Urinary bladder (tissue), 4 donors: ENCODE data around the gene CTH. TPM values are rescaled to one million over a fixed set of nuclear protein-coding genes. Genes with fewer than 3 reads are reported as not detected.
"Not testable (repeated sequence)": the region's sequence is repeated elsewhere in the genome, so short reads cannot be mapped to it uniquely, and the experiment has no call there.

Experiments
- DNase-seq: peaks from one replicate; pipeline ENCODE4 v3.0.0-alpha.2; 2015; ENCODE audit errors: extremely low spot score
- H3K27ac ChIP-seq: one replicate; pipeline ENCODE4 v1.5.1; 2013; ENCODE audit warnings: low read depth, mild to moderate bottlenecking, moderate library complexity
- H3K36me3 ChIP-seq: one replicate; pipeline ENCODE4 v1.6.1; 2013; ENCODE audit warnings: mild to moderate bottlenecking, moderate library complexity; ENCODE audit not compliant: insufficient read depth
- H3K4me1 ChIP-seq: one replicate; pipeline ENCODE4 v1.6.1; 2013; ENCODE audit warnings: mild to moderate bottlenecking, moderate library complexity; ENCODE audit not compliant: insufficient read depth
- H3K4me3 ChIP-seq: one replicate; pipeline ENCODE4 v1.5.1; 2013; ENCODE audit warnings: low read depth, low read length
- WGBS: extraction: QIAGEN DNeasy Blood & Tissue Kit; methylation state at CpG from one replicate; pipeline ENCODE4 v1.1.7; 2013; 5-methylcytosine and 5-hydroxymethylcytosine counted together
- polyA plus RNA-seq: library from polyadenylated mRNA; stranded (reverse); fragments of 200-250 nt; gene quantifications from one replicate; pipeline ENCODE4 v1.2.3, GENCODE V29; 2013
- total RNA-seq: library from RNA; depleted of rRNA; stranded (reverse); fragments of >200 nt; gene quantifications from one replicate; pipeline ENCODE4 v1.2.3, GENCODE V29; 2014
- donor health status: healthy with polysubstance abuse.
- donor health status: healthy.

CTH gene
- total and polyA plus RNA-seq, 2 donors, result 3.8 TPM

GRCh38 chr1:70386121-70386520 lies 24.9 kb upstream of the CTH start:
- 95% methylated on average over 2 of the region's 2 CpGs for WGBS
- no peaks in the 10 kb centered on the region for H3K4me1 ChIP-seq
- no peak overlapping the region for H3K27ac ChIP-seq
- H3K4me3 ChIP-seq, result no peak overlapping the region
- DNase-seq, result no peak
- H3K36me3 ChIP-seq, result no peaks in the 10 kb centered on the region

GRCh38 chr1:70387507-70387906 lies 23.6 kb upstream of the CTH start:
- Histone ChIP-seq H3K4me1 (no peaks in the 10 kb centered on the region), H3K4me3 (no peak overlapping the region), H3K27ac (no peak overlapping the region), H3K36me3 (no peaks in the 10 kb centered on the region)
- no peak for DNase-seq
- WGBS, result 84% methylated on average over 5 of the region's 5 CpGs

DNA sequence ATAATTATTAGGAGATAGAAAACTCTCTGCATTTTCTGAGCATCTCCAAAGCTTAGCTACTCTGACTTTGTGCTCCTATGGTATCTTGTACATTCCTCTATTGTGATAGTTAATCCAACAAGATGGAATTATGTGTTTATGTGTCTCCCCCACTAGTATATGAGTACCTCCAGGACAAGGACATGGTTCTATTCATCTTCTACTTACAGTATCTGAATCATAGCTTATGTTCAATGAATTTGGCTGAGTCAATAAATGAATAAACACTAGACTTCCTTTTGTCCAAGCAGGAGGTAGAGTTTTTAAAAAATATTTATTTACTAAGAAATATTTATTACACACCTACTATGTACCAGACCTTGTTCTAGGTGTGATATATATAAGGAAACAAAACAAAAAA lies 18.4 kb upstream of the CTH start:
- no peak for DNase-seq
- Histone ChIP-seq H3K27ac (no peak overlapping the region), H3K4me3 (no peak overlapping the region), H3K4me1 (no peaks in the 10 kb centered on the region), H3K36me3 (no peaks in the 10 kb centered on the region)

DNA sequence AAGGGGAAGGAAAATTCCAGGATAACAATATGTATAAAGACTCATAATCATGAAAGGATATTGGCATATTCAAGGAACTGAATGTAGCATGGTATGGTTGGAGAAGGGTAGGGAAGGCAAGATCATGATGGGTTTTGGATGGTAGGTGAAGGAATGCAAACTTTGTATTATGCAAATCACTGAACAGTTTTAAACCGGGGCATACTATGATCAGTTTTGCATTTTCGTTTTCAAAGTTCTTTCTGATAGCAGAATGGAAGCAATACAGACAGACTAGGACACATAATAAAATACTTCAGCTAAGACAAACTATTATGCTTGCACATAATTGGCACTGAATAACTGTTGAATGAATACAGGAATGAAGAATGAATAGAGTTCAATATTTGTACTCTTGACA lies 14.5 kb upstream of the CTH start:
- no peaks in the 10 kb centered on the region for H3K36me3 ChIP-seq
- WGBS, result 75% methylated on average over 2 of the region's 2 CpGs

DNA sequence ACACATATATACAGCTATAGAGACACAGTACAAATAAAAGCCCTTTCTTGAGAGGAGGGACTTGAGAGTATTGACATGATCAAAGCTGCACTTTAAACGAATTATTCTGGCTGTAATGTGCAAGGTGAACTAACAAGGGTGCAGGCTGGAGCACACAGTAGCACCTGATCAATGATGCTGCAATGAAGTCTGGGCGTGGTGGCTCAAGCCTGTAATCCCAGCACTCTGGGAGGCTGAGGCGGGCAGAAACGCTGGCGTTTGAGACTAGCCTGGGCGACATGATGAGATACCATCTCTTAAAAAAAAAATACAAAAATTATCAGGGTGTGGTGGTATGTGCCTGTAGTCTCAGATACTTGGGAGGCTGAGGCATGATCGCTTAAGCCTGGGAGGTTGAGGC lies 14.1 kb upstream of the CTH start:
- Histone ChIP-seq H3K36me3 (no peaks in the 10 kb centered on the region), H3K4me1 (no peaks in the 10 kb centered on the region), H3K4me3 (no peak overlapping the region), H3K27ac (no peak overlapping the region)
- 84% methylated on average over 7 of the region's 7 CpGs for WGBS
- DNase-seq, result no peak

More for the DNA sequence above, 14.5 kb upstream of the CTH start:
- H3K4me3 ChIP-seq, result no peak overlapping the region
- no peaks in the 10 kb centered on the region for H3K4me1 ChIP-seq
- no peak overlapping the region for H3K27ac ChIP-seq
- no peak for DNase-seq

DNA sequence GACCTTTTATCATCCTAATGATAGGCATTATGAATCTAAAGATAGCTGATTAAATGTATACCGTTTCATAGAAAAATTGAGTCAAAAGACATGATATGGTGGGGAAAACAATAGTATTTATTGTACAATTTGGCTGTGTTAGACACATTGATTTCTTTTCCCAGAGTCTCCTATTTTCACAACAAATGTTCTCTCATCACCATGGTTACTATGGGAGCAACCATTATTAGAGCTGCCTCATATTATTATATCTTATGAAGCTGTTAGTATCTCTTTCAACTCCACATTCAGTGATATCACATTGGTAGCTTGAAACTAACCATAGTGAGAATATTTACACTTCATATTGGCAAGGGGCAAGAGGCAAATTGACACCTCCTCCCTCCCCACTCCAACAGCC lies 10.7 kb upstream of the CTH start:
- no peak for DNase-seq
- no peaks in the 10 kb centered on the region for H3K4me1 ChIP-seq
- WGBS, result 88% methylated on average over 1 of the region's 1 CpG
- H3K4me3 ChIP-seq, result no peak overlapping the region
- H3K36me3 ChIP-seq, result no peaks in the 10 kb centered on the region
- no peak overlapping the region for H3K27ac ChIP-seq

DNA sequence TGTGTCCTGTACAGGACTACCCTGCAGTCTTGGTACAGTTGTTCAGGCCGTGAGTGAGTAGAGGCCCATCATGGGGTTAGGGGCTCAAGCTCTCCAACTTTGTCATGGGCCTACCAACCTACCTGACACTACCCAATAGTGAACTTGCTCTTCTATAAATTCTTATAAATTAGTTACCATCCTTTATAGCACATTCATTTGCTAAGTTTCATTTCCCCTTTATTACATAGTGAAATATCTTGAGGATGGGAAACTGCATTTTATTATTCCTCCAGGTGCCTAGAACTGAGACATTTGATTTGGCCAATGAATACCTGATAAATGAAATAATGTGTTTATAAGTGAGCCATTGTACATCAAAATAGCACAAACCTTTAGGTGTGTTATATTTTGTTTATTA lies 9.1 kb upstream of the CTH start:
- Histone ChIP-seq H3K4me3 (no peak overlapping the region), H3K4me1 (no peaks in the 10 kb centered on the region), H3K27ac (no peak overlapping the region), H3K36me3 (no peaks in the 10 kb centered on the region)
- WGBS, result 79% methylated on average over 1 of the region's 1 CpG
- DNase-seq, result no peak

DNA sequence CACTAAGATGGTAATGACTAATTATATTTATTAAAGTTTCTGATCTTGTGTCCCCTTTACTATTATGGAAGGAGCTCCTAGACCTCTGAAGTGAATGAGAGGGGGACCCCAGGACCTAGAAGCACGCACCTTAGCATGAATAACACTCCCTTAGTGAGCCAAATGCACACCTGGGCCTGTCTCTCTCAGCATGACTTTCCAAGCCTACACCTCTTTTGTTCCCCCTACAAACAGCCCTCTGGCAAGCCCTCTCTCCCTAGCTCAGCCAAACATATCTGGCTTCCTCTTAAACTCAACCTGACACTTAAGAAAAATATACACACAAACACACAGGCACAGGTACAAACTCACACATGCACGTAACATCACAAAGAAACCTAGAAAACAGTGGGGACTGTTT lies 7.3 kb upstream of the CTH start:
- no peaks in the 10 kb centered on the region for H3K36me3 ChIP-seq
- no peak overlapping the region for H3K27ac ChIP-seq
- 86% methylated on average over 2 of the region's 2 CpGs for WGBS
- DNase-seq, result no peak
- no peak overlapping the region for H3K4me3 ChIP-seq
- no peaks in the 10 kb centered on the region for H3K4me1 ChIP-seq

GRCh38 chr1:70405780-70406416 lies 5.2 kb upstream of the CTH start:
- WGBS, result 81% methylated on average over 12 of the region's 12 CpGs
- Histone ChIP-seq H3K4me1 (no peaks in the 10 kb centered on the region), H3K4me3 (no peak overlapping the region), H3K36me3 (no peaks in the 10 kb centered on the region), H3K27ac (no peak overlapping the region)
- DNase-seq, result no peak

- 96% methylated on average over 2 of the region's 2 CpGs for WGBS
- no peak for DNase-seq
- Histone ChIP-seq H3K27ac (no peak overlapping the region), H3K4me1 (peaks cover 1% of the 10 kb centered on the region), H3K4me3 (no peak overlapping the region), H3K36me3 (peaks cover 1% of the 10 kb centered on the region)
Observed at GRCh38 chr1:70409136-70409535, 1.9 kb upstream of the CTH start.

DNA sequence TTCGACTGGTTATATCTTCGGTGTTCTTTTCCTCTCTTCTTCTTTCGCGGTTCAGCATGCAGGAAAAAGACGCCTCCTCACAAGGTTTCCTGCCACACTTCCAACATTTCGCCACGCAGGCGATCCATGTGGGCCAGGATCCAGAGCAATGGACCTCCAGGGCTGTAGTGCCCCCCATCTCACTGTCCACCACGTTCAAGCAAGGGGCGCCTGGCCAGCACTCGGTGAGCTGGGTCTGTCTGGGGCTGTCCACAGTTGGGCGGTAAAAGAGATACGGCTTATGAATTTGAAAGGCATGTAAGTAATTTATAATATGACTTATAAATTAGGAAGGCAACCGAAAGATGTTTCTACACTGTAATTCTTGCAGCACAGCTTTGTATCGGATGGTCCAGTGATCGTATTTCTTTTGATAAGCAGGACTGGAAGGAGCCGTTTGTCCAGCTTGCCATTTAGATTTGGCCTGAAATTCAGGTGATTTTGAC lies 334 bp downstream of the CTH start:
- Histone ChIP-seq H3K36me3 (peaks cover 2% of the 10 kb centered on the region), H3K4me1 (peaks cover 1% of the 10 kb centered on the region), H3K4me3 (peak overlapping the region; percentile 70), H3K27ac (peak overlapping the region; percentile 79)
- no peak for DNase-seq
- WGBS, result under 1% methylated on average over 17 of the region's 17 CpGs

DNA sequence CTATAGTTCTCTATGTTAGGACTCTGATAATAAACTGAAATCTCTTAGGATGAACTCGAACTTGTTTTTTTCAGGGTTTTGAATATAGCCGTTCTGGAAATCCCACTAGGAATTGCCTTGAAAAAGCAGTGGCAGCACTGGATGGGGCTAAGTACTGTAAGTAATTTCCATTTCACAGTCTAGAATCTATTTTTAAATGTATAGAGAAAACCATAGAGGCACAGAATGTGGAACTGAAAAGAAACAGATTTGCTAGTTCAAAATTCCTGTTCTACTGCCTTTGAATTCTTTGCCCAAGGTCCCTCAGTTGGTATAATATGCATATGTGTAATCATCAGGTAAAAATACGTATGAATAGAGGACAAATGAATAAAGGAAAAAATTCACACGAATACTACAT lies 4.8 kb downstream of the CTH start:
- Histone ChIP-seq H3K36me3 (peaks cover 2% of the 10 kb centered on the region), H3K4me1 (peaks cover 1% of the 10 kb centered on the region), H3K27ac (no peak overlapping the region), H3K4me3 (no peak overlapping the region)
- WGBS, result 69% methylated on average over 4 of the region's 4 CpGs
- no peak for DNase-seq

GRCh38 chr1:70418973-70419734 lies 8.1 kb downstream of the CTH start:
- H3K4me1 ChIP-seq, H3K27ac ChIP-seq, H3K4me3 ChIP-seq, H3K36me3 ChIP-seq, DNase-seq: not testable (repeated sequence)
- 89% methylated on average over 4 of the region's 4 CpGs for WGBS

- H3K4me1 ChIP-seq, result no peaks in the 10 kb centered on the region
- H3K36me3 ChIP-seq, result no peaks in the 10 kb centered on the region
- no peak for DNase-seq
- H3K4me3 ChIP-seq, result no peak overlapping the region
- WGBS, result 94% methylated on average over 4 of the region's 4 CpGs
- no peak overlapping the region for H3K27ac ChIP-seq
Observed at GRCh38 chr1:70420320-70420719, 9.3 kb downstream of the CTH start.
